IMR-90 (cell line): ENCODE measurements around the gene GGPS1. TPM values are rescaled to one million over a fixed set of nuclear protein-coding genes. Genes with fewer than 3 reads are reported as not detected.

Experiments used
- ATAC-seq: fragments of 200-7000 bp; cut with Tn5 transposase; 2 replicates; pipeline ENCODE4 v1.9.1; 2020; ENCODE audit warnings: low read depth, mild to moderate bottlenecking, moderate library complexity
- BruUV-seq: library from RNA; stranded (reverse); fragments of 400-500 nt; replicated peaks from 2 replicates; lab custom pipeline; 2021; lab: Mats Ljungman, UMichigan
- CTCF ChIA-PET: fragments of 300-600 bp; formaldehyde crosslinking; extraction: SDS; loops from one replicate; lab custom pipeline; 2021; ENCODE audit warnings: antibody characterized with exemption; lab: Yijun Ruan, JAX
- POLR2A ChIA-PET: fragments of 300-600 bp; sonication (Branson Sonifier 250); formaldehyde crosslinking; loops from one replicate; lab custom pipeline; 2022; ENCODE audit warnings: antibody characterized with exemption; ENCODE audit not compliant: unreplicated experiment; lab: Charles Lee
- DNase-seq: peaks from one replicate; pipeline ENCODE4 v3.0.0; 2013
- H2AFZ ChIP-seq: replicated peaks from 2 replicates; pipeline ENCODE3; 2013; ENCODE audit warnings: low read length, mild to moderate bottlenecking; ENCODE audit not compliant: poor library complexity
- H2AK5ac ChIP-seq: 2 replicates; pipeline ENCODE4 v1.6.1; 2013; ENCODE audit warnings: low read depth, low read length, inconsistent platforms
- H2AK9ac ChIP-seq: replicated peaks from 2 replicates; pipeline ENCODE3; 2013; ENCODE audit warnings: mild to moderate bottlenecking, low read depth, low read length, moderate library complexity; ENCODE audit not compliant: poor library complexity
- H2BK120ac ChIP-seq: 2 replicates; pipeline ENCODE4 v1.6.1; 2013; ENCODE audit warnings: low read depth, low read length, inconsistent platforms
- H2BK15ac ChIP-seq: 3 replicates; pipeline ENCODE4 v1.6.1; 2013; ENCODE audit warnings: low read depth, low read length, inconsistent platforms
- H2BK20ac ChIP-seq: 2 replicates; pipeline ENCODE4 v1.6.1; 2013; ENCODE audit warnings: low read depth, mild to moderate bottlenecking, inconsistent platforms, low read length, moderate library complexity
- H2BK5ac ChIP-seq: 2 replicates; pipeline ENCODE4 v1.6.1; 2013; ENCODE audit warnings: mild to moderate bottlenecking, low read depth, low read length, inconsistent platforms; ENCODE audit not compliant: poor library complexity, severe bottlenecking
- H3K14ac ChIP-seq: replicated peaks from 2 replicates; pipeline ENCODE4 v1.6.1; 2013; ENCODE audit warnings: low read depth, low read length, inconsistent platforms
- H3K18ac ChIP-seq: 2 replicates; pipeline ENCODE4 v1.6.1; 2013; ENCODE audit warnings: low read depth, low read length, control low read depth
- H3K23ac ChIP-seq: 2 replicates; pipeline ENCODE4 v1.6.1; 2013; ENCODE audit warnings: low read depth, low read length, inconsistent platforms
- H3K27ac ChIP-seq: 2 replicates; pipeline ENCODE4 v1.5.1; 2013; ENCODE audit warnings: mild to moderate bottlenecking, control low read depth, low read length; ENCODE audit not compliant: insufficient read depth
- H3K27me3 ChIP-seq: 2 replicates; pipeline ENCODE4 v1.6.1; 2013; ENCODE audit warnings: low read length; ENCODE audit not compliant: control insufficient read depth, insufficient read depth
- H3K36me3 ChIP-seq: 2 replicates; pipeline ENCODE4 v1.6.1; 2013; ENCODE audit warnings: low read length, mixed read lengths; ENCODE audit not compliant: control insufficient read depth, insufficient read depth
- H3K4ac ChIP-seq: 2 replicates; pipeline ENCODE4 v1.6.1; 2013; ENCODE audit warnings: low read depth, low read length, inconsistent platforms
- H3K4me1 ChIP-seq: 2 replicates; pipeline ENCODE4 v1.6.1; 2013; ENCODE audit warnings: low read length, mixed read lengths; ENCODE audit not compliant: control insufficient read depth, insufficient read depth
- H3K4me2 ChIP-seq: 2 replicates; pipeline ENCODE4 v1.6.1; 2013; ENCODE audit warnings: low read depth, mild to moderate bottlenecking, control low read depth, low read length, moderate library complexity
- H3K4me3 ChIP-seq: 2 replicates; pipeline ENCODE4 v1.5.1; 2013; ENCODE audit warnings: low read depth, mild to moderate bottlenecking, control low read depth, low read length, moderate library complexity; ENCODE audit not compliant: insufficient read depth
- H3K56ac ChIP-seq: 2 replicates; pipeline ENCODE4 v1.6.1; 2013; ENCODE audit warnings: low read length, inconsistent platforms; ENCODE audit not compliant: insufficient read depth; ENCODE audit errors: extremely low read depth
- H3K79me1 ChIP-seq, 2 experiments: 2 replicates each; pipeline ENCODE4 v1.6.1; 2013; ENCODE audit warnings: low read length in 2 of 2, inconsistent platforms in 1 of 2, low read depth in 1 of 2
- H3K9ac ChIP-seq: 2 replicates; pipeline ENCODE4 v1.6.1; 2013; ENCODE audit warnings: low read depth, low read length, control low read depth
- H3K9me1 ChIP-seq: 2 replicates; pipeline ENCODE4 v1.6.1; 2013; ENCODE audit warnings: low read length, inconsistent platforms; ENCODE audit not compliant: insufficient read depth
- H3K9me3 ChIP-seq: 2 replicates; pipeline ENCODE4 v1.6.1; 2013; ENCODE audit warnings: low read length; ENCODE audit not compliant: control insufficient read depth, insufficient read depth
- H4K20me1 ChIP-seq: 2 replicates; pipeline ENCODE4 v1.6.1; 2013; ENCODE audit warnings: low read length, inconsistent platforms; ENCODE audit not compliant: insufficient read depth
- H4K5ac ChIP-seq: 2 replicates; pipeline ENCODE4 v1.6.1; 2013; ENCODE audit warnings: mild to moderate bottlenecking, low read depth, low read length, control low read depth
- H4K8ac ChIP-seq, 2 experiments: 2 replicates each; pipeline ENCODE4 v1.6.1; 2013; ENCODE audit warnings: low read depth in 2 of 2, low read length in 2 of 2, control low read depth in 1 of 2, inconsistent platforms in 1 of 2
- H4K91ac ChIP-seq: 2 replicates; pipeline ENCODE4 v1.6.1; 2013; ENCODE audit warnings: low read depth, low read length, inconsistent platforms; ENCODE audit not compliant: insufficient read depth
- CHD1 ChIP-seq: IDR thresholded peaks from 2 replicates; pipeline ENCODE4 v1.6.1; 2012; ENCODE audit warnings: low read depth, low read length, improper control_type of control experiment
- NFE2L2 ChIP-seq: fragments of 150-350 bp; IDR thresholded peaks from 2 replicates; pipeline ENCODE4 v1.6.1; 2016; ENCODE audit warnings: low read depth, mild to moderate bottlenecking, low read length
- RFX5 ChIP-seq: IDR thresholded peaks from 2 replicates; pipeline ENCODE4 v1.8.0; 2012; ENCODE audit warnings: low read depth, mild to moderate bottlenecking, low read length, moderate library complexity
- WGBS, 2 experiments: methylation state at CpG; one replicate each; pipeline versions ENCODE4 v1.1.5 to v1.1.7; 2013; ENCODE audit warnings: missing lambda C conversion rate in 2 of 2; ENCODE audit not compliant: insufficient read length in 1 of 2; ENCODE audit errors: extremely low coverage in 2 of 2; 5-methylcytosine and 5-hydroxymethylcytosine counted together
- dilution Hi-C: fragments of 300-500 bp; cut with HindIII; formaldehyde crosslinking; loops from one replicate; pipeline ENCODE4 v1.14.3; 2018; ENCODE audit warnings: low sequenced_read_pairs; ENCODE audit not compliant: unreplicated experiment
- in situ Hi-C: fragments of 300-500 bp; cut with MboI; formaldehyde crosslinking; loops from 3 replicates; pipeline ENCODE4 v1.14.3; 2019; ENCODE audit warnings: low sequenced_read_pairs, inconsistent platforms, mixed read lengths
- intact Hi-C: fragments of 100-400 bp; cut with micrococcal nuclease; formaldehyde crosslinking; loops from 2 replicates; pipeline ENCODE4 v1.10.0; 2022
- polyA plus RNA-seq, 3 experiments: library from polyadenylated mRNA; depleted of rRNA; stranded (reverse); fragments of >200 nt; gene quantifications; 2 replicates each; pipeline ENCODE4 v1.2.3, GENCODE V29; 2012; ENCODE audit warnings: low replicate concordance in 1 of 3
- total RNA-seq: library from RNA; depleted of rRNA; stranded (reverse); fragments of >200 nt; gene quantifications from 2 replicates; pipeline ENCODE4 v1.2.3, GENCODE V29; 2012

GGPS1 gene
- total and polyA plus RNA-seq, 2 of the 4 experiments (the other 2 are of a cell fraction): 16.4 to 21.5 TPM

- TF ChIP-seq RFX5 (no peak), NFE2L2 (no peak), CHD1 (no peak)
- no peak overlapping the region for H2AK9ac ChIP-seq
- POLR2A ChIA-PET: no interaction called here
- H4K20me1 ChIP-seq: peaks cover 84% of the 10 kb centered on the region
- DNase-seq (no peak), ATAC-seq (no peak)
- H2BK5ac ChIP-seq: no peak overlapping the region
- in situ Hi-C loops: no loop called here
- H2BK120ac ChIP-seq: no peak overlapping the region
- H3K23ac ChIP-seq: no peak overlapping the region
- H3K27ac ChIP-seq: no peak overlapping the region
- peaks cover 5% of the 10 kb centered on the region for H3K4me1 ChIP-seq
- WGBS, 2 experiments: no CpG with 5 or more reads among the region's 12 CpGs
- no peak overlapping the region for H4K91ac ChIP-seq
- no peaks in the 10 kb centered on the region for H3K9me3 ChIP-seq
- peaks cover 6% of the 10 kb centered on the region for H3K9me1 ChIP-seq
- H4K8ac ChIP-seq: no peak overlapping the region
- no peak overlapping the region for H3K14ac ChIP-seq
- H2BK15ac ChIP-seq: no peak overlapping the region
- no peak overlapping the region for H4K5ac ChIP-seq
- no peak overlapping the region for H2AK5ac ChIP-seq
- BruUV-seq: no TSS peak
- H2BK20ac ChIP-seq: no peak overlapping the region
- H3K4me3 ChIP-seq: no peak overlapping the region
- no peak overlapping the region for H3K4ac ChIP-seq
- no peak overlapping the region for H2AFZ ChIP-seq
- H3K36me3 ChIP-seq: no peaks in the 10 kb centered on the region
- peaks cover 6 to 62% of the 10 kb centered on the region in 2 experiments for H3K79me1 ChIP-seq
- CTCF ChIA-PET: no interaction called here
- H3K56ac ChIP-seq: no peak overlapping the region
- no peak overlapping the region for H3K9ac ChIP-seq
- no peak overlapping the region for H3K18ac ChIP-seq
- dilution Hi-C loops: no loop called here
- H3K27me3 ChIP-seq: no peaks in the 10 kb centered on the region
- intact Hi-C loops: no loop called here
- H3K4me2 ChIP-seq: no peak overlapping the region
Measured at GRCh38 chr1:235290740-235291502, 37.4 kb upstream of the GGPS1 start.
